H9 (cell line): ENCODE results near the gene CORO7. TPM values are rescaled to one million over a fixed set of nuclear protein-coding genes. Genes with fewer than 3 reads are reported as not detected.

Experiments
- DNase-seq: peaks from one replicate; pipeline ENCODE4 v3.0.0-alpha.2; 2017
- H2AFZ ChIP-seq: one replicate; pipeline ENCODE4 v1.6.1; 2013; ENCODE audit warnings: mild to moderate bottlenecking, low read length, control low read depth, moderate library complexity
- H2AK5ac ChIP-seq: 2 replicates; pipeline ENCODE4 v1.6.1; 2013; ENCODE audit warnings: low read length, control low read depth, mixed read lengths; ENCODE audit not compliant: insufficient read length
- H2BK120ac ChIP-seq: one replicate; pipeline ENCODE4 v1.6.1; 2013; ENCODE audit warnings: low read depth, mild to moderate bottlenecking, low read length, control low read depth, inconsistent platforms; ENCODE audit not compliant: poor library complexity, severe bottlenecking
- H2BK12ac ChIP-seq: 2 replicates; pipeline ENCODE4 v1.6.1; 2013; ENCODE audit warnings: low read length, control low read depth, mixed read lengths, low read depth; ENCODE audit not compliant: insufficient read length
- H2BK15ac ChIP-seq: 2 replicates; pipeline ENCODE4 v1.6.1; 2013; ENCODE audit warnings: low read depth, low read length, control low read depth
- H2BK20ac ChIP-seq: one replicate; pipeline ENCODE4 v1.6.1; 2013; ENCODE audit warnings: low read depth, mild to moderate bottlenecking, low read length, control low read depth, inconsistent platforms; ENCODE audit not compliant: poor library complexity, severe bottlenecking
- H2BK5ac ChIP-seq: 2 replicates; pipeline ENCODE4 v1.6.1; 2013; ENCODE audit warnings: low read length, control low read depth, mixed read lengths; ENCODE audit not compliant: insufficient read length
- H3K14ac ChIP-seq: 2 replicates; pipeline ENCODE4 v1.6.1; 2013; ENCODE audit warnings: low read length, control low read depth; ENCODE audit not compliant: insufficient read depth
- H3K18ac ChIP-seq: 2 replicates; pipeline ENCODE4 v1.6.1; 2013; ENCODE audit warnings: low read depth, mild to moderate bottlenecking, mixed read lengths, low read length, control low read depth; ENCODE audit not compliant: insufficient read length
- H3K23ac ChIP-seq: 2 replicates; pipeline ENCODE4 v1.6.1; 2013; ENCODE audit warnings: low read length, control low read depth, mixed read lengths, low read depth; ENCODE audit not compliant: insufficient read length
- H3K23me2 ChIP-seq: 2 replicates; pipeline ENCODE4 v1.6.1; 2013; ENCODE audit warnings: low read depth, mild to moderate bottlenecking, mixed read lengths, low read length, control low read depth; ENCODE audit not compliant: insufficient read length, poor library complexity, severe bottlenecking
- H3K27ac ChIP-seq: 2 replicates; pipeline ENCODE4 v1.5.1; 2013; ENCODE audit warnings: low read length, control low read depth, mixed read lengths, low read depth; ENCODE audit not compliant: insufficient read length
- H3K27me3 ChIP-seq: 2 replicates; pipeline ENCODE4 v1.6.1; 2013; ENCODE audit warnings: low read length, control low read depth, inconsistent platforms; ENCODE audit not compliant: insufficient read depth
- H3K4ac ChIP-seq: 2 replicates; pipeline ENCODE4 v1.6.1; 2013; ENCODE audit warnings: low read depth, mild to moderate bottlenecking, control low read depth, inconsistent platforms, low read length, moderate library complexity
- H3K4me1 ChIP-seq: 2 replicates; pipeline ENCODE4 v1.6.1; 2013; ENCODE audit warnings: low read length, control low read depth, inconsistent platforms; ENCODE audit not compliant: insufficient read depth
- H3K4me2 ChIP-seq: 2 replicates; pipeline ENCODE4 v1.6.1; 2013; ENCODE audit warnings: low read length, control low read depth, mixed read lengths; ENCODE audit not compliant: insufficient read length, insufficient read depth
- H3K56ac ChIP-seq: 2 replicates; pipeline ENCODE4 v1.6.1; 2013; ENCODE audit warnings: low read depth, mild to moderate bottlenecking, mixed read lengths, low read length, control low read depth; ENCODE audit not compliant: insufficient read length
- H3K79me1 ChIP-seq: 2 replicates; pipeline ENCODE4 v1.6.1; 2013; ENCODE audit warnings: low read depth, mild to moderate bottlenecking, moderate library complexity, low read length, control low read depth, inconsistent platforms; ENCODE audit not compliant: insufficient read depth, poor library complexity, severe bottlenecking
- H3K79me2 ChIP-seq: 2 replicates; pipeline ENCODE4 v1.6.1; 2013; ENCODE audit warnings: low read length, control low read depth, inconsistent platforms; ENCODE audit not compliant: insufficient read depth
- H3K9ac ChIP-seq: 2 replicates; pipeline ENCODE4 v1.6.1; 2013; ENCODE audit warnings: low read length, control low read depth, mixed read lengths; ENCODE audit not compliant: insufficient read length; ENCODE audit errors: extremely low read depth
- H3K9me3 ChIP-seq: one replicate; pipeline ENCODE4 v1.6.1; 2013; ENCODE audit warnings: low read depth, low read length, inconsistent platforms; ENCODE audit not compliant: control insufficient read depth
- H3T11ph ChIP-seq: one replicate; pipeline ENCODE4 v1.6.1; 2013; ENCODE audit warnings: mild to moderate bottlenecking, low read length, control low read depth, inconsistent platforms
- H4K20me1 ChIP-seq: one replicate; pipeline ENCODE4 v1.6.1; 2013; ENCODE audit not compliant: control insufficient read depth, insufficient read length, insufficient read depth
- H4K5ac ChIP-seq: 2 replicates; pipeline ENCODE4 v1.6.1; 2013; ENCODE audit warnings: low read depth, mild to moderate bottlenecking, mixed read lengths, low read length, control low read depth; ENCODE audit not compliant: insufficient read length
- H4K8ac ChIP-seq: replicated peaks from 2 replicates; pipeline ENCODE4 v1.6.1; 2013; ENCODE audit warnings: low read length, control low read depth, mixed read lengths, low read depth; ENCODE audit not compliant: insufficient read length
- H4K91ac ChIP-seq: 2 replicates; pipeline ENCODE4 v1.6.1; 2013; ENCODE audit warnings: low read depth, mild to moderate bottlenecking, moderate library complexity, mixed read lengths, low read length, control low read depth; ENCODE audit not compliant: insufficient read length
- H3K27ac Mint-ChIP-seq, 3 experiments: 2 replicates in 2 of 3; 3 replicates in 1 of 3; pipeline ENCODE4 v1.8.0; 2020 to 2021; ENCODE audit warnings: mixed read lengths in 3 of 3, mild to moderate bottlenecking in 1 of 3, moderate library complexity in 1 of 3
- H3K27me3 Mint-ChIP-seq: 2 replicates; pipeline ENCODE4 v1.8.0; 2021; ENCODE audit warnings: low read depth, mild to moderate bottlenecking, moderate library complexity, mixed read lengths
- H3K36me3 Mint-ChIP-seq, 3 experiments: 2 replicates in 2 of 3; 3 replicates in 1 of 3; pipeline ENCODE4 v1.8.0; 2020 to 2021; ENCODE audit warnings: low read depth in 3 of 3, mixed read lengths in 3 of 3; ENCODE audit not compliant: insufficient read depth in 1 of 3
- H3K4me1 Mint-ChIP-seq, 2 experiments: 2 replicates each; pipeline ENCODE4 v1.8.0; 2020; ENCODE audit warnings: mixed read lengths in 2 of 2
- H3K4me3 Mint-ChIP-seq, 2 experiments: 2 replicates in 1 of 2; 3 replicates in 1 of 2; pipeline ENCODE4 v1.8.0; 2020 to 2021; ENCODE audit warnings: mild to moderate bottlenecking in 2 of 2, mixed read lengths in 2 of 2, moderate library complexity in 1 of 2
- H3K9me3 Mint-ChIP-seq, 2 experiments: 2 replicates in 1 of 2; 3 replicates in 1 of 2; pipeline ENCODE4 v1.8.0; 2020; ENCODE audit warnings: mild to moderate bottlenecking in 2 of 2, mixed read lengths in 2 of 2, moderate library complexity in 1 of 2
- CTCF ChIP-seq: fragments of 200-600 bp; sonication (generic); conservative IDR thresholded peaks from 3 replicates; pipeline ENCODE4 v1.8.0; 2021; ENCODE audit warnings: antibody characterized with exemption, mild to moderate bottlenecking
- WGBS: extraction: QIAGEN DNeasy Blood & Tissue Kit; methylation state at CpG from one replicate; pipeline ENCODE4 v1.1.7; 2013; ENCODE audit warnings: missing lambda C conversion rate, low lambda C conversion rate, mixed read lengths; ENCODE audit not compliant: insufficient read length; ENCODE audit errors: extremely low coverage; 5-methylcytosine and 5-hydroxymethylcytosine counted together
- total RNA-seq: library from RNA; stranded (reverse); gene quantifications from 2 replicates; pipeline ENCODE4 v1.2.1, GENCODE V29; 2021

The CORO7 gene
- total RNA-seq, 1 experiment from 2014 or later: 38.4 TPM

GRCh38 chr16:4358831-4359561, 57.4 kb downstream of the CORO7 start:
- H3T11ph ChIP-seq: no peak overlapping the region
- Mint-ChIP-seq H3K4me3 (no peak overlapping the region), H3K4me1 (0 out of 4 replicates have a peak, but pooled peaks cover 0 to 3% of the 10 kb centered on the region in 2 experiments), H3K27me3 (no peaks in the 10 kb centered on the region), H3K27ac (peak overlapping the region in 1 of 3 experiments; percentile 19; a peak in 3 of 7 replicates), H3K9me3 (no peaks in the 10 kb centered on the region; a peak in 1 of 5 replicates), H3K36me3 (peaks cover 2 to 4% (median 2%) of the 10 kb centered on the region in 3 experiments; a peak in 2 of 7 replicates)
- no peak overlapping the region for H2AK5ac ChIP-seq
- H3K4me1 ChIP-seq: no peaks in the 10 kb centered on the region
- no peak overlapping the region for H2BK15ac ChIP-seq
- no peak overlapping the region for H3K18ac ChIP-seq
- no peak overlapping the region for H3K14ac ChIP-seq
- peak; percentile 82 for DNase-seq
- H3K23me2 ChIP-seq: peaks cover 4% of the 10 kb centered on the region
- WGBS: no CpG with 5 or more reads among the region's 19 CpGs
- H2BK12ac ChIP-seq: no peak overlapping the region
- no peak overlapping the region for H3K4ac ChIP-seq
- no peaks in the 10 kb centered on the region for H3K79me2 ChIP-seq
- H2BK5ac ChIP-seq: no peak overlapping the region
- no peaks in the 10 kb centered on the region for H3K9me3 ChIP-seq
- no peak overlapping the region for H2BK20ac ChIP-seq
- no peak overlapping the region for H4K8ac ChIP-seq
- no peak overlapping the region for H3K56ac ChIP-seq
- no peak overlapping the region for H3K23ac ChIP-seq
- no peak overlapping the region for H2AFZ ChIP-seq
- peak; percentile 98 for TF ChIP-seq CTCF
- H4K91ac ChIP-seq: no peak overlapping the region
- no peak overlapping the region for H3K27ac ChIP-seq
- H3K9ac ChIP-seq: no peak overlapping the region
- H3K4me2 ChIP-seq: no peak overlapping the region
- no peak overlapping the region for H4K5ac ChIP-seq
- H3K79me1 ChIP-seq: no peaks in the 10 kb centered on the region
- H2BK120ac ChIP-seq: no peak overlapping the region
- H3K27me3 ChIP-seq: no peaks in the 10 kb centered on the region
- H4K20me1 ChIP-seq: no peaks in the 10 kb centered on the region
